ENCODE data around the gene ZPLD1. TPM values are rescaled to one million over a fixed set of nuclear protein-coding genes. Genes with fewer than 3 reads are reported as not detected.

The ZPLD1 gene
- total and polyA plus RNA-seq, 2 of the 4 experiments (the other 2 are of a cell fraction), result under 0.01 to 0.03 TPM

GRCh38 chr3:102394517-102394916, 40.3 kb upstream of the ZPLD1 start:
- CTCF ChIA-PET, result no interaction called here
- no peak for TF ChIP-seq USF2 (IDR thresholded peaks at IDR 0.05; ENCODE audit: low read depth, low read length)
- TF ChIP-seq MXI1 (IDR thresholded peaks at IDR 0.05; ENCODE audit: borderline replicate concordance, low read depth, low read length), result no peak
- no peak for TF ChIP-seq RAD21 (IDR thresholded peaks at IDR 0.05; ENCODE audit: low read length)
- TF ChIP-seq FOS (IDR thresholded peaks at IDR 0.05; ENCODE audit: low read depth, low read length), result no peak
- TF ChIP-seq ELK1 (IDR thresholded peaks at IDR 0.05; ENCODE audit: borderline replicate concordance, low read depth, low read length), result no peak
- TF ChIP-seq POLR2A (IDR thresholded peaks at IDR 0.05; ENCODE audit: low read depth, low read length), result no peak
- TF ChIP-seq CEBPB (IDR thresholded peaks at IDR 0.05; ENCODE audit: low read depth, low read length), result no peak
- TF ChIP-seq CTCF (conservative IDR thresholded peaks at IDR 0.05; ENCODE audit: low read depth, low read length), result no peak
- no peak for TF ChIP-seq SMC3 (IDR thresholded peaks at IDR 0.05; ENCODE audit: low read depth, low read length)
- no peak for TF ChIP-seq CHD1 (IDR thresholded peaks at IDR 0.05; ENCODE audit: low read depth, low read length)
- TF ChIP-seq RCOR1 (IDR thresholded peaks at IDR 0.05; ENCODE audit: insufficient replicate concordance, low read length), result no peak
- BruUV-seq (replicated peaks), result no TSS peak

More at GRCh38 chr3:102394517-102394916, 40.3 kb upstream of the ZPLD1 start:
- Histone ChIP-seq H3K14ac (replicated peaks; ENCODE audit: low read depth, low read length) (no peak overlapping the region), H3K56ac (ENCODE audit: extremely low read depth, insufficient read depth, low read length) (no peak overlapping the region), H4K91ac (ENCODE audit: insufficient read depth, low read depth, low read length) (no peak overlapping the region), H2BK5ac (ENCODE audit: low read depth, low read length, poor library complexity, severe bottlenecking) (no peak overlapping the region), H2BK15ac (ENCODE audit: low read depth, low read length) (no peak overlapping the region), H3K79me1 (ENCODE audit: low read depth in 1 of 2, low read length in 2 of 2) (no peaks in the 10 kb centered on the region), H2BK20ac (ENCODE audit: low read depth, low read length) (no peak overlapping the region), H3K4ac (ENCODE audit: low read depth, low read length) (no peak overlapping the region), H3K27ac (ENCODE audit: insufficient read depth, low read length) (no peak overlapping the region), H4K20me1 (ENCODE audit: insufficient read depth, low read length) (no peaks in the 10 kb centered on the region), H3K4me2 (ENCODE audit: low read depth, low read length) (no peak overlapping the region), H3K9me1 (ENCODE audit: insufficient read depth, low read length) (no peaks in the 10 kb centered on the region), H3K23ac (ENCODE audit: low read depth, low read length) (no peak overlapping the region), H2AFZ (replicated peaks; ENCODE audit: low read length, poor library complexity) (no peak overlapping the region), H4K5ac (ENCODE audit: low read depth, low read length) (no peak overlapping the region), H3K27me3 (ENCODE audit: control insufficient read depth, insufficient read depth, low read length) (peaks cover 1% of the 10 kb centered on the region; the same call in 1 of the 2 replicates), H2AK9ac (replicated peaks; ENCODE audit: low read depth, low read length, poor library complexity) (no peak overlapping the region), H2BK120ac (ENCODE audit: low read depth, low read length) (no peak overlapping the region), H2AK5ac (ENCODE audit: low read depth, low read length) (no peak overlapping the region), H3K18ac (ENCODE audit: low read depth, low read length) (no peak overlapping the region), H3K36me3 (ENCODE audit: control insufficient read depth, insufficient read depth, low read length) (no peaks in the 10 kb centered on the region), H3K9me3 (ENCODE audit: control insufficient read depth, insufficient read depth, low read length) (no peaks in the 10 kb centered on the region), H4K8ac (ENCODE audit: low read depth in 2 of 2, low read length in 2 of 2) (no peak overlapping the region), H3K9ac (ENCODE audit: low read depth, low read length) (no peak overlapping the region), H3K4me3 (ENCODE audit: insufficient read depth, low read depth, low read length) (no peak overlapping the region), H3K4me1 (ENCODE audit: control insufficient read depth, insufficient read depth, low read length) (no peaks in the 10 kb centered on the region)
- no CpG with 5 or more reads among the region's 1 CpG for WGBS, 2 experiments (ENCODE audit: extremely low coverage in 2 of 2, insufficient read length in 1 of 2)
- POLR2A ChIA-PET (ENCODE audit: unreplicated experiment), result no interaction called here
- DNase-seq (no peak), ATAC-seq (ENCODE audit: low read depth) (no peak)
- in situ Hi-C loops (cut with MboI; ENCODE audit: low sequenced_read_pairs) (no loop called here), intact Hi-C loops (cut with micrococcal nuclease) (no loop called here), dilution Hi-C loops (cut with HindIII; ENCODE audit: low sequenced_read_pairs, unreplicated experiment) (no loop called here)
